SK-N-MC (cell line): Measurements from ENCODE around the gene GHRH.

Experiments used
- EZH2 ChIP-seq: fragments of 200-600 bp; sonication (generic); IDR thresholded peaks from one replicate; pipeline ENCODE4 v1.6.1; 2017; ENCODE audit warnings: antibody characterized with exemption
- POLR2AphosphoS5 ChIP-seq: IDR thresholded peaks from 2 replicates; pipeline ENCODE4 v1.6.1; 2012; ENCODE audit warnings: mild to moderate bottlenecking, low read depth, low read length, borderline replicate concordance

DNA sequence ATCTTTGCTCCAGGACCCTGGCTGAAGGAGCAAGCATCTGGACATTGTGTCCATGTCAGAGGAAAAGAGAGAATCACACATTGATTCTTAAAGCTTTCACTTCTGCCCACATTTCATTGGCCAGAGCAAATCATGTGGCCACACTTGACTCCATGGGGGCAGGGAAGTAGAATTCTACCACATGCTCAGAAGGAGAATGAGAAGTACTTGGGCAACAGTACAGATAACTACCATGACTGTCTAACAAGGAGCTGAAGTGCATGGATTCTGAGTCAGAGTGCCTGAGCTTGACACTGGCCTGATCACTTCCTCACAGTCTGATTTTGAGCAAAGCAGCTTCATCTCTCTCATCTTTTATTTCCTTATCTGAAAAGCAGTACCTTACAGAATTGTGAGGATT is 38.6 kb downstream of the GHRH start:
- TF ChIP-seq EZH2 (no peak), POLR2AphosphoS5 (no peak)
